Loucy (cell line): ENCODE data around the gene SYMPK.

ENCODE experiments used
- H2AFZ ChIP-seq: fragments of 200-600 bp; sonication (generic); 2 replicates; pipeline ENCODE4 v1.6.0; 2016; ENCODE audit warnings: antibody characterized with exemption, mild to moderate bottlenecking, low read length, moderate library complexity
- H3F3A ChIP-seq: fragments of 200-600 bp; 2 replicates; pipeline ENCODE4 v1.6.0; 2016; ENCODE audit warnings: antibody characterized with exemption, low read depth, mild to moderate bottlenecking
- H3K27me3 ChIP-seq: fragments of 200-600 bp; sonication (generic); 2 replicates; pipeline ENCODE4 v1.6.1; 2014; ENCODE audit warnings: low read length, mild to moderate bottlenecking; ENCODE audit not compliant: insufficient read depth, poor library complexity, severe bottlenecking
- H3K36me3 ChIP-seq: fragments of 200-600 bp; sonication (generic); 2 replicates; pipeline ENCODE4 v1.6.1; 2016; ENCODE audit warnings: low read length; ENCODE audit not compliant: insufficient read depth
- H3K4me1 ChIP-seq: fragments of 200-600 bp; sonication (generic); 2 replicates; pipeline ENCODE4 v1.5.1; 2014; ENCODE audit warnings: low read length, mild to moderate bottlenecking; ENCODE audit not compliant: insufficient read depth, poor library complexity, severe bottlenecking
- H3K4me2 ChIP-seq: fragments of 200-600 bp; sonication (generic); 2 replicates; pipeline ENCODE4 v1.6.0; 2014; ENCODE audit warnings: antibody characterized with exemption, low read length, low read depth, mild to moderate bottlenecking; ENCODE audit not compliant: poor library complexity, severe bottlenecking
- H3K4me3 ChIP-seq: fragments of 200-600 bp; sonication (generic); 2 replicates; pipeline ENCODE4 v1.5.1; 2014; ENCODE audit warnings: low read length, mild to moderate bottlenecking, mixed read lengths; ENCODE audit not compliant: poor library complexity, severe bottlenecking
- H3K79me2 ChIP-seq: fragments of 200-600 bp; sonication (generic); 2 replicates; pipeline ENCODE4 v1.6.1; 2014; ENCODE audit warnings: low read length; ENCODE audit not compliant: insufficient read depth
- H3K9ac ChIP-seq: fragments of 200-600 bp; sonication (generic); 2 replicates; pipeline ENCODE4 v1.6.0; 2014; ENCODE audit warnings: mild to moderate bottlenecking, low read depth, low read length, moderate library complexity; ENCODE audit not compliant: poor library complexity, severe bottlenecking
- H3K9me2 ChIP-seq: fragments of 200-600 bp; sonication (generic); replicated peaks from 2 replicates; pipeline ENCODE4 v1.6.1; 2016; ENCODE audit warnings: low read depth, low read length, mixed read lengths
- H3K9me3 ChIP-seq: fragments of 200-600 bp; sonication (generic); 2 replicates; pipeline ENCODE4 v1.6.1; 2014; ENCODE audit warnings: mild to moderate bottlenecking, antibody characterized with exemption, low read length, low read depth; ENCODE audit not compliant: insufficient read depth
- H4K20me1 ChIP-seq: fragments of 200-600 bp; sonication (generic); 2 replicates; pipeline ENCODE4 v1.6.0; 2014; ENCODE audit warnings: antibody characterized with exemption, low read length, mild to moderate bottlenecking; ENCODE audit not compliant: insufficient read depth, poor library complexity, severe bottlenecking
- EZH2phosphoT487 ChIP-seq: fragments of 200-600 bp; IDR thresholded peaks from 2 replicates; pipeline ENCODE4 v1.6.1; 2018; ENCODE audit warnings: antibody characterized with exemption, mild to moderate bottlenecking, moderate library complexity, borderline replicate concordance
- TF ChIP-seq, protein P1 (sequence below): fragments of 200-600 bp; sonication (generic); conservative IDR thresholded peaks from 2 replicates; pipeline ENCODE4 v1.5.1; 2014; ENCODE audit warnings: mild to moderate bottlenecking, antibody characterized with exemption, low read length

Gene SYMPK

GRCh38 chr19:45863840-45864628 lies 1.1 kb upstream of the SYMPK start, which contains the start of gene FOXA3:
Gene FOXA3 (plus strand): TSS chr19:45864326. CDS start chr19:45864457, 131 bp downstream.
- H2AFZ ChIP-seq, result peak within 1 kb of the TSS; percentile 76
- peaks cover 4% of the 10 kb centered on the region; the same call in 1 of the 2 replicates for H3K36me3 ChIP-seq
- peaks cover 9% of the 10 kb centered on the region for H3K4me1 ChIP-seq
- no peaks in the 10 kb centered on the region for H3F3A ChIP-seq
- H3K9me3 ChIP-seq, result no peaks in the 10 kb centered on the region
- peak within 1 kb of the TSS; percentile 55 for H3K4me3 ChIP-seq
- H4K20me1 ChIP-seq, result peaks cover 13% of the 10 kb centered on the region
- H3K9me2 ChIP-seq, result no peaks in the 10 kb centered on the region
- TF ChIP-seq, protein P1, sequence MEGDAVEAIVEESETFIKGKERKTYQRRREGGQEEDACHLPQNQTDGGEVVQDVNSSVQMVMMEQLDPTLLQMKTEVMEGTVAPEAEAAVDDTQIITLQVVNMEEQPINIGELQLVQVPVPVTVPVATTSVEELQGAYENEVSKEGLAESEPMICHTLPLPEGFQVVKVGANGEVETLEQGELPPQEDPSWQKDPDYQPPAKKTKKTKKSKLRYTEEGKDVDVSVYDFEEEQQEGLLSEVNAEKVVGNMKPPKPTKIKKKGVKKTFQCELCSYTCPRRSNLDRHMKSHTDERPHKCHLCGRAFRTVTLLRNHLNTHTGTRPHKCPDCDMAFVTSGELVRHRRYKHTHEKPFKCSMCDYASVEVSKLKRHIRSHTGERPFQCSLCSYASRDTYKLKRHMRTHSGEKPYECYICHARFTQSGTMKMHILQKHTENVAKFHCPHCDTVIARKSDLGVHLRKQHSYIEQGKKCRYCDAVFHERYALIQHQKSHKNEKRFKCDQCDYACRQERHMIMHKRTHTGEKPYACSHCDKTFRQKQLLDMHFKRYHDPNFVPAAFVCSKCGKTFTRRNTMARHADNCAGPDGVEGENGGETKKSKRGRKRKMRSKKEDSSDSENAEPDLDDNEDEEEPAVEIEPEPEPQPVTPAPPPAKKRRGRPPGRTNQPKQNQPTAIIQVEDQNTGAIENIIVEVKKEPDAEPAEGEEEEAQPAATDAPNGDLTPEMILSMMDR, result peak; percentile 23; the same call in 1 of the 2 replicates
- TF ChIP-seq EZH2phosphoT487, result no peak
- H3K4me2 ChIP-seq, result peak within 1 kb of the TSS; percentile 48
- H3K9ac ChIP-seq, result no peak within 1 kb of the TSS
- no peaks in the 10 kb centered on the region for H3K27me3 ChIP-seq
- H3K79me2 ChIP-seq, result peaks cover 34% of the 10 kb centered on the region

DNA sequence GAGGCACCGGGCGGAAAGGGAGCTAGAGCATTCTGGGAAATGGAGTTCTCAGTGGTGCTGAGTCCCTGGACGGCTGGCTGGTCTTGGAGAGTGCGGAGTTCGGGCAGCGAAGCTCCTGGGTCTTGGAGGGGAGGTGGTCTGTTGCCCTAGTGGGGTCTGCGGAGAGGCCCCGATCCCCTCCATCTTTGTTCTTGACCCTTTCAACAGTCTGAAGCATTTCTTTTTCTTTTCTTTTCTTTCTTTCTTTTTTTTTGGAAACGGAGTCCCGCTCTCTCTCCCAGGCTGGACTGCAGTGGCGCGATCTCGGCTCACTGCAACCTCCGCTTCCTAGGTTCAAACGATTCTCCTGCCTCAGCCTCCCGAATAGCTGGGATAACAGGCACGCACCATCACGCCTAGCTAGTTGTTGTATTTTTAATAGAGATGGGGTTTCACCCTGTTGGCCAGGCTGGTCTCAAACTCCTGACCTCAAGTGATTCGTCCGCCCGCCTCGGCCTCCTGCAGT lies 440 bp upstream of the SYMPK start:
- peak overlapping the region; percentile 48 for H3K4me2 ChIP-seq
- H3K9ac ChIP-seq, result no peak overlapping the region
- H2AFZ ChIP-seq, result peak overlapping the region; percentile 76
- H4K20me1 ChIP-seq, result peaks cover 13% of the 10 kb centered on the region
- no peaks in the 10 kb centered on the region for H3K9me2 ChIP-seq
- peaks cover 37% of the 10 kb centered on the region for H3K79me2 ChIP-seq
- peaks cover 9% of the 10 kb centered on the region for H3K4me1 ChIP-seq
- H3K9me3 ChIP-seq, result no peaks in the 10 kb centered on the region
- peaks cover 4% of the 10 kb centered on the region; the same call in 1 of the 2 replicates for H3K36me3 ChIP-seq
- TF ChIP-seq, protein P1, result no peak
- TF ChIP-seq EZH2phosphoT487, result no peak
- H3K27me3 ChIP-seq, result no peaks in the 10 kb centered on the region
- no peaks in the 10 kb centered on the region for H3F3A ChIP-seq
- H3K4me3 ChIP-seq, result peak overlapping the region; percentile 55

DNA sequence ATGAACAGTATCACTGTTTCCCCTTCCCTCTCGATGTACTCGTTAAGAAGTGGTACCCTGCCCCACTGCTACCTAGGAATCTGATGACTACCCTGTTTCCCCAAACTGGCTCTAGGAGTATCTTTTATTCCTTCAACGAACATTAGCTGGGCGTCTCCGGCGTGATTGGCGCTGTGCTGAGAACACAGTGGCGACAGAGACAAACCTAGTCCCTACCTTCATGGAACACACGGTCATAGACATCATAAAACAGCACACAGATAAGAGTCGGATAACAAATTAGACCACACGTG lies 730 bp downstream of the SYMPK start:
- H3K4me1 ChIP-seq, result peaks cover 9% of the 10 kb centered on the region
- H3K27me3 ChIP-seq, result no peaks in the 10 kb centered on the region
- H3K9ac ChIP-seq, result peak overlapping the region; percentile 85
- peak overlapping the region; percentile 74 for H3K4me2 ChIP-seq
- H3K9me3 ChIP-seq, result no peaks in the 10 kb centered on the region
- H3K79me2 ChIP-seq, result peaks cover 37% of the 10 kb centered on the region
- H3F3A ChIP-seq, result no peaks in the 10 kb centered on the region
- H4K20me1 ChIP-seq, result peaks cover 13% of the 10 kb centered on the region
- no peaks in the 10 kb centered on the region for H3K9me2 ChIP-seq
- TF ChIP-seq, protein P1, result no peak
- TF ChIP-seq EZH2phosphoT487, result no peak
- peak overlapping the region; percentile 81 for H3K4me3 ChIP-seq
- H2AFZ ChIP-seq, result peak overlapping the region; percentile 79
- H3K36me3 ChIP-seq, result peaks cover 4% of the 10 kb centered on the region; the same call in 1 of the 2 replicates
